HepG2 (cell line): ENCODE results near the gene EIF3A. TPM values are rescaled to one million over a fixed set of nuclear protein-coding genes. Genes with fewer than 3 reads are reported as not detected.
"Not testable (repeated sequence)": the region's sequence is repeated elsewhere in the genome, so short reads cannot be mapped to it uniquely, and the experiment has no call there.

Experiments
- ATAC-seq: fragments of 200-7000 bp; cut with Tn5 transposase; 3 replicates; pipeline ENCODE4 v1.9.1; 2020; ENCODE audit warnings: mild to moderate bottlenecking, moderate library complexity
- BruUV-seq: library from RNA; stranded (reverse); fragments of 400-500 nt; replicated peaks from 2 replicates; lab custom pipeline; 2021; lab: Mats Ljungman, UMichigan
- CTCF ChIA-PET: fragments of 300-600 bp; formaldehyde crosslinking; extraction: SDS; loops from one replicate; lab custom pipeline; 2021; ENCODE audit warnings: low total read pairs, inconsistent platforms, low intra/inter-chr PET ratio; lab: Yijun Ruan, JAX
- POLR2A ChIA-PET: fragments of 350-600 bp; sonication (Branson Sonifier 250); formaldehyde crosslinking; loops from one replicate; lab custom pipeline; 2020; ENCODE audit warnings: antibody characterized with exemption, inconsistent platforms; lab: Yijun Ruan, JAX
- DNase-seq: peaks from one replicate; pipeline ENCODE4 v3.0.0-alpha.2; 2015; ENCODE audit warnings: low spot score
- FAIRE-seq: peaks from 3 replicates; lab custom pipeline; 2011; peaks lifted over from hg19 to GRCh38; lab: Jason Lieb, UNC
- H2AFZ ChIP-seq: one replicate; pipeline ENCODE4 v1.6.1; 2011; ENCODE audit warnings: low read length, inconsistent platforms
- H3K27ac ChIP-seq: fragments of 300-600 bp; 3 replicates; pipeline ENCODE4 v1.8.0; 2011; ENCODE audit warnings: mixed run types, mild to moderate bottlenecking, mixed read lengths, low read length, inconsistent platforms; ENCODE audit not compliant: insufficient read depth; ENCODE audit errors: extremely low read length
- H3K27me3 ChIP-seq, 2 experiments: fragments of 200-600 bp in 1 of 2; 2 replicates in 1 of 2; 3 replicates in 1 of 2; pipeline versions ENCODE4 v1.6.0 to v1.8.0; 2011; ENCODE audit warnings: low read length in 2 of 2, mild to moderate bottlenecking in 2 of 2, moderate library complexity in 2 of 2, inconsistent platforms in 1 of 2; ENCODE audit not compliant: insufficient read depth in 2 of 2, control insufficient read depth in 1 of 2
- H3K36me3 ChIP-seq, 2 experiments: fragments of 200-600 bp in 1 of 2; replicated peaks in 1 of 2; 2 replicates in 1 of 2; 3 replicates in 1 of 2; pipeline versions ENCODE4 v1.5.1 to v1.8.0; 2011; ENCODE audit warnings: low read length in 2 of 2, inconsistent platforms in 1 of 2; ENCODE audit not compliant: insufficient read depth in 2 of 2, control insufficient read depth in 1 of 2
- H3K4me1 ChIP-seq: 2 replicates; pipeline ENCODE4 v1.5.1; 2012; ENCODE audit warnings: low read length, inconsistent platforms; ENCODE audit not compliant: insufficient read depth
- H3K4me2 ChIP-seq: 2 replicates; pipeline ENCODE4 v1.6.0; 2011; ENCODE audit warnings: low read depth, low read length, inconsistent platforms
- H3K4me3 ChIP-seq, 3 experiments: fragments of 200-600 bp in 1 of 3; sonication (generic), shearing (Covaris generic) in 1 of 3; replicated peaks in 1 of 3; 2 replicates each; pipeline ENCODE4 v1.5.1; 2011 to 2016; ENCODE audit warnings: low read length in 3 of 3, inconsistent platforms in 2 of 3, low read depth in 2 of 3, mild to moderate bottlenecking in 2 of 3, control low read depth in 1 of 3, mixed read lengths in 1 of 3; ENCODE audit not compliant: insufficient read depth in 1 of 3
- H3K79me2 ChIP-seq: one replicate; pipeline ENCODE4 v1.6.1; 2011; ENCODE audit warnings: low read length, inconsistent platforms; ENCODE audit not compliant: insufficient read depth
- H3K9ac ChIP-seq: 2 replicates; pipeline ENCODE4 v1.6.0; 2011; ENCODE audit warnings: mild to moderate bottlenecking, low read depth, low read length, inconsistent platforms; ENCODE audit not compliant: insufficient read depth
- H3K9me3 ChIP-seq: 2 replicates; pipeline ENCODE4 v1.5.1; 2012; ENCODE audit warnings: mild to moderate bottlenecking, low read length
- H4K20me1 ChIP-seq: 2 replicates; pipeline ENCODE4 v1.6.0; 2011; ENCODE audit warnings: inconsistent platforms, mild to moderate bottlenecking, low read length, moderate library complexity; ENCODE audit not compliant: insufficient read depth
- IKZF4 ChIP-seq: sonication (generic); formaldehyde crosslinking; IDR thresholded peaks from 2 replicates; pipeline ENCODE4 v1.5.1; 2020; ENCODE audit warnings: borderline replicate concordance, mild to moderate bottlenecking, low read depth, missing genetic modification reagents; ENCODE audit errors: not compliant biosample characterization
- KLF12 ChIP-seq: sonication (generic); formaldehyde crosslinking; IDR thresholded peaks from 2 replicates; pipeline ENCODE4 v1.4.0; 2020; ENCODE audit warnings: missing genetic modification reagents, borderline replicate concordance
- RFX5 ChIP-seq: IDR thresholded peaks from 2 replicates; pipeline ENCODE4 v1.6.1; 2011; ENCODE audit warnings: low read depth, low read length, improper control_type of control experiment
- ZNF282 ChIP-seq: fragments of 450-650 bp; IDR thresholded peaks from 2 replicates; pipeline ENCODE4 v1.6.1; 2018; ENCODE audit not compliant: partially characterized antibody
- ZNF75D ChIP-seq: sonication (generic); formaldehyde crosslinking; IDR thresholded peaks from 2 replicates; pipeline ENCODE4 v1.8.1; 2023; ENCODE audit warnings: missing genetic modification reagents, mild to moderate bottlenecking, borderline replicate concordance
- WGBS: methylation state at CpG from one replicate; pipeline ENCODE4 v1.1.6; 2017; ENCODE audit warnings: low lambda C conversion rate; 5-methylcytosine and 5-hydroxymethylcytosine counted together
- in situ Hi-C: cut with HindIII; loops from 2 replicates; pipeline ENCODE4 v1.10.0; 2017; ENCODE audit warnings: low pct_unique_long_range_greater_than_20kb; ENCODE audit not compliant: extremely low pct_ligation_motif_present
- intact Hi-C: fragments of 100-400 bp; cut with micrococcal nuclease; formaldehyde crosslinking; loops from one replicate; pipeline ENCODE4 v1.10.0; 2022; ENCODE audit not compliant: unreplicated experiment
- polyA plus RNA-seq, 8 experiments: library from polyadenylated mRNA; depleted of rRNA in 3 of 8; stranded (reverse) in 7 of 8; unstranded in 1 of 8; fragments of >200 nt; fragmentation: Illumina TruSeq in 4 of 8; extraction: Trizol in 4 of 8; gene quantifications; 2 replicates each; pipeline versions ENCODE4 v1.2.1 to v1.2.3, GENCODE V29; 2011 to 2016; ENCODE audit warnings: low read depth in 4 of 8, missing spikeins in 1 of 8, mixed read lengths in 1 of 8; ENCODE audit not compliant: insufficient read depth in 1 of 8
- total RNA-seq, 5 experiments: library from RNA; depleted of rRNA; stranded (reverse); fragments of >200 nt; fragmentation: Illumina TruSeq; extraction: Trizol; gene quantifications; 2 replicates each; pipeline ENCODE4 v1.2.3, GENCODE V29; 2016; ENCODE audit warnings: low read depth in 1 of 5
- TF ChIP-seq, protein P1 (sequence below): sonication (generic); formaldehyde crosslinking; IDR thresholded peaks from 2 replicates; pipeline ENCODE4 v1.4.0; 2020; ENCODE audit warnings: missing genetic modification reagents

Gene EIF3A
- total and polyA plus RNA-seq, 2 of the 13 experiments (the other 11 are each of a cell fraction or from before 2014, with no cell fraction given) = 25.6 to 117 TPM

DNA sequence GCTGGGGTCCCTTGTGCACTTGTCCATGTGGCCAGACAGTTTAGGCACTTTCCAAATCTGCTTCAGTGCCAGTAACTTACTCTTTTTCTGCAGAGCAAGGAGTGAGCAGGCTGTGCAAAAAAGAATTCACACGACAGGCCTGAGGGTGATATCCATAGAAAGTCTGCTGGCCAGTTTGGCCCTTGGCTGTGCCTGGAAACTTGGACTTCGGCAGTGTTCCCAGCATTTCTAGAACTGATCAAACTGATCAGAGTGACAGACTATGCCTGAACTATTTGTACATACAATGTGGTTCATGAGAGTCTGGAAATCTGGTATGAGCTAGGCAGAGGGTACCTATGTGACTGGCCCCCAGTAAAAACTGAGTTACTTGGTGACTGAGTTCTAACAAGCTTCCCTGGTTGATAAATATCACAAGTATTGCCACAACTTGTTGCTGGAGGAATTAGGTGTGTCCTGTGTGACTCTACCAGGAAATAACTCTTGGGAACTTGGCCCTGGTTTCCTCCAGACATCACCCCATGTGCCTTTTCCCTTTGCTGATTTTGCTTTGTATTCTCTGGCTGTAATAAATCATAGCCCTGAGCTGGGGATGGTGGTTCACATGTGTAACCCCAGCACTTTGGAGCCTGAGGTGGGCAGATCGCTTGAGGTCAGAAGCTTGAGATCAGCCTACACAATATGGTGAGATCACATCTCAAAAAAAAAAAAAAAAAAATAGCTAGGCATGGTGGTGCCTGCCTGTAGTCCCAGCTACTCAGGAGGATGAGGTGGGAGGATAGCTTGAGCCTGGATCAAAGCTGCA is 20.0 kb upstream of the EIF3A start:
- Histone ChIP-seq H3K27ac (no peak overlapping the region), H2AFZ (peak overlapping the region; percentile 73)

DNA sequence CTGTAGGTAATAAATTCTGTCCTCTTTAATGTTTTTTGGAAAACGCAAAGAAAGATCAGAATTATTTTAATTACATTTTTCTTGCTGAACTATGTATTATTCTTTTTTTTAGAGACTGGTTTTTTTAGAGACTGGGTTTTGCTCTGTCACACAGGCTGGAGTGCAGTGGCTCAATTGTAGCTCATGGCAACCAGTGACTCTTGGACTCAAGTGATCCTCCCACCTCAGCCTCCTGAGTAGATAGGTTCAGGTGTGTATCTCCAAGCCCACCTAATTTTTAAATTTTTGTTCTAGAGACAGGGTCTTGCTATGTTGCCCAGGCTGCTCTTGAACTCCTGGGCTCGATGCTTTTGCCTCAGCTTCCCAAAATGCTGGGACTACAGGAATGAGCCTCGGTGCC is 18.0 kb upstream of the EIF3A start:
- Histone ChIP-seq H3K27ac (no peak overlapping the region), H3K79me2 (no peaks in the 10 kb centered on the region), H3K4me2 (no peak overlapping the region), H3K9me3 (no peaks in the 10 kb centered on the region), H3K4me3 (no peak overlapping the region), H3K27me3 (no peaks in the 10 kb centered on the region), H4K20me1 (no peaks in the 10 kb centered on the region), H3K4me1 (peaks cover 43% of the 10 kb centered on the region), H3K9ac (no peak overlapping the region), H2AFZ (no peak overlapping the region), H3K36me3 (no peaks in the 10 kb centered on the region)
- intact Hi-C loops = no loop called here
- no peak for DNase-seq
- WGBS = 58% methylated on average over 3 of the region's 3 CpGs
- in situ Hi-C loops = no loop called here
- no peak for ATAC-seq
- FAIRE-seq = no peak
- TF ChIP-seq IKZF4 (no peak), RFX5 (peak; percentile 91)
- no TSS peak for BruUV-seq
- CTCF ChIA-PET = no interaction called here
- POLR2A ChIA-PET = no interaction called here

More for the DNA sequence above, 20.0 kb upstream of the EIF3A start:
- H3K4me3 ChIP-seq = no peak overlapping the region
- peak; percentile 13; the same call in 1 of the 3 replicates for ATAC-seq
- no peaks in the 10 kb centered on the region for H3K36me3 ChIP-seq
- peak overlapping the region; percentile 61 for H3K4me2 ChIP-seq
- WGBS = 36% methylated on average over 3 of the region's 3 CpGs
- peaks cover 11% of the 10 kb centered on the region for H3K79me2 ChIP-seq
- in situ Hi-C loops = no loop called here
- peak overlapping the region; percentile 40; the same call in 1 of the 2 replicates for H3K9ac ChIP-seq
- no TSS peak for BruUV-seq
- no peak for FAIRE-seq
- no peak for DNase-seq
- peaks cover 46% of the 10 kb centered on the region for H3K4me1 ChIP-seq
- CTCF ChIA-PET = no interaction called here
- no peaks in the 10 kb centered on the region for H3K9me3 ChIP-seq
- no peaks in the 10 kb centered on the region for H3K27me3 ChIP-seq
- TF ChIP-seq ZNF282 = no peak
- no peak for TF ChIP-seq ZNF75D (CRISPR knock-in tag)
- TF ChIP-seq KLF12 = no peak
- TF ChIP-seq, protein P1, sequence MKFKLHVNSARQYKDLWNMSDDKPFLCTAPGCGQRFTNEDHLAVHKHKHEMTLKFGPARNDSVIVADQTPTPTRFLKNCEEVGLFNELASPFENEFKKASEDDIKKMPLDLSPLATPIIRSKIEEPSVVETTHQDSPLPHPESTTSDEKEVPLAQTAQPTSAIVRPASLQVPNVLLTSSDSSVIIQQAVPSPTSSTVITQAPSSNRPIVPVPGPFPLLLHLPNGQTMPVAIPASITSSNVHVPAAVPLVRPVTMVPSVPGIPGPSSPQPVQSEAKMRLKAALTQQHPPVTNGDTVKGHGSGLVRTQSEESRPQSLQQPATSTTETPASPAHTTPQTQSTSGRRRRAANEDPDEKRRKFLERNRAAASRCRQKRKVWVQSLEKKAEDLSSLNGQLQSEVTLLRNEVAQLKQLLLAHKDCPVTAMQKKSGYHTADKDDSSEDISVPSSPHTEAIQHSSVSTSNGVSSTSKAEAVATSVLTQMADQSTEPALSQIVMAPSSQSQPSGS (CRISPR knock-in tag) = no peak
- intact Hi-C loops = no loop called here
- H4K20me1 ChIP-seq = no peaks in the 10 kb centered on the region
- POLR2A ChIA-PET = interaction anchor here (0.6 to 2.2 kb wide), 7 partner anchors 8 to 532 kb away, joined by 3 to 10 read pairs (median 3); partner anchors contain the start of gene SFXN4

DNA sequence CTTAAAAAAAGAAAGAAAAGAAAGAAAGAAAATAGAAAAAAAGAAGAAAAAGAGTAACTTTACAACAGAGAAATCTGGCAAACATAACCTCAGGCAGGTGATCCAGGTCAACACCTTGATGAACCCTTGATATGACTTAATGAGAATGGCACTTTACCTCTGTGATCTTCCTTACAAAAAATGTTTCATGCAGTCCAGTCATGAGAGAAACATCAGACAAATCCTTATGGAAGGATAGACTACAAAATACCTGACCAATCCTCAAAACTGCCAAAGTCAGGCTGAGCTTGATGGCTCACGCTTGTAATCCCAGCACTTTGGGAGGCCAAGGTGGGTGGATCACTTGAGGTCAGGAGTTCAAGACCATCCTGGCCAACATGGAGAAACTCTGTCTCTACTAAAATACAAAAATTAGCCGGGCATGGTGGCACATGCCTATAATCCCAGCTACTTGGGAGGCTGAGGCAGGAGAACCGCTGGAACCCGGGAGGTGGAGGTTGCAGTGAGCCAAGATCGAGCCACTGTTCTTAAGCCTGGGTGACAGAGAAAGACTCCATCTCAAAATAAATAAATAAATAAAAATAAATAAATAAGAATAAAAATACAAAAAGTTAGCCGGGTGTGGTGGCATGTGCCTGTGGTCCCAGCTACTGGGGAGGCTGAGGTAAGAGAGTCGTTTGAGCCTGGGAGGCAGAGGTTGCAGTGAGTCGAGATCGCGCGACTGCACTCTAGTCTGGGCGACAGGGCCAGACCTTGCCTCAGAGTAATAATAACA is 16.2 kb upstream of the EIF3A start:
- H3K4me2 ChIP-seq, H3K9me3 ChIP-seq, H3K79me2 ChIP-seq, DNase-seq, H3K27me3 ChIP-seq, H3K36me3 ChIP-seq, ATAC-seq, H2AFZ ChIP-seq, FAIRE-seq, H3K4me3 ChIP-seq, CTCF ChIA-PET, H4K20me1 ChIP-seq, BruUV-seq, H3K27ac ChIP-seq, POLR2A ChIA-PET, in situ Hi-C loops, intact Hi-C loops, H3K9ac ChIP-seq: not testable (repeated sequence)
- 73% methylated on average over 12 of the region's 12 CpGs for WGBS
- peaks cover 42% of the 10 kb centered on the region for H3K4me1 ChIP-seq
